Measurements from ENCODE around the gene RBM19.

DNA sequence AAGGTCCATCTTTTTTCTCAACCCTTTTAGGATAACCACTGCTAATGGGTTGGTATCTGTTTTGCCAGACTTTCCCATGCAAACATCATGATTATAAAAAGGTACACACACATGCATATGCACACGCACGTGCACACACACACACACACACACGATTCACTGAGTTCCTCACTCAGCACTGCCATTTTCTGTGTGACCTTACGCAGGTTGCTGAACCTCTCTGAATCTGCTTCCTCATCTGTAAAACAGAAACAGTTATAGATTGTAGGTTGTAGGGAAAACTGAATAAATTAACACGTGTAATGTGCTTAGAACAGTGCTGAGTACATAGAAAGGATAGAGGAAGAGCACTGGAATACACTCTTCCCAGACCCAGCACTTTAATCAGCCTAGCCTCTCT is 182.3 kb downstream of the RBM19 start:
- no peak for TF ChIP-seq POLR2A (IDR thresholded peaks at IDR 0.05; ENCODE audit: low read depth, low read length)
- TF ChIP-seq JUN (IDR thresholded peaks at IDR 0.05; ENCODE audit: borderline replicate concordance, insufficient read depth, insufficient read length, low read depth): no peak

Measured in endothelial cell of umbilical vein (primary cell).